CD4-positive, alpha-beta memory T cell (primary cell): ENCODE data around the gene NCL. TPM values are rescaled to one million over a fixed set of nuclear protein-coding genes. Genes with fewer than 3 reads are reported as not detected.
"Not testable (repeated sequence)": the region's sequence is repeated elsewhere in the genome, so short reads cannot be mapped to it uniquely, and the experiment has no call there.

Experiments
- CTCF ChIA-PET: fragments of 350-600 bp; sonication (Branson Sonifier 250); formaldehyde crosslinking; loops from one replicate; lab custom pipeline; 2021; ENCODE audit warnings: inconsistent platforms; ENCODE audit not compliant: partially characterized antibody; lab: Charles Lee
- POLR2A ChIA-PET: fragments of 350-600 bp; sonication (Branson Sonifier 250); formaldehyde crosslinking; loops from one replicate; lab custom pipeline; 2021; ENCODE audit not compliant: partially characterized antibody; lab: Charles Lee
- DNase-seq, 5 donors: peaks; one replicate each; pipeline versions ENCODE4 v3.0.0 to v3.0.0-alpha.2; 2020 to 2022; ENCODE audit warnings: mixed read lengths in 1 of 5
- H3K27ac ChIP-seq: one replicate; pipeline ENCODE4 v1.7.0; 2013; ENCODE audit warnings: low read depth, low read length
- H3K27me3 ChIP-seq: 2 replicates; pipeline ENCODE4 v1.7.0; 2013; ENCODE audit warnings: mild to moderate bottlenecking, low read length, moderate library complexity; ENCODE audit not compliant: insufficient read depth
- H3K36me3 ChIP-seq: 2 replicates; pipeline ENCODE4 v1.7.0; 2013; ENCODE audit warnings: mild to moderate bottlenecking, low read length, moderate library complexity; ENCODE audit not compliant: insufficient read depth
- H3K4me1 ChIP-seq: 2 replicates; pipeline ENCODE4 v1.7.0; 2013; ENCODE audit warnings: mild to moderate bottlenecking, low read length, moderate library complexity; ENCODE audit not compliant: insufficient read depth
- H3K4me3 ChIP-seq, 2 donors: one replicate each; pipeline ENCODE4 v1.7.0; 2013; ENCODE audit warnings: low read length in 2 of 2, mild to moderate bottlenecking in 1 of 2
- H3K9me3 ChIP-seq, 2 donors: one replicate each; pipeline ENCODE4 v1.7.0; 2013; ENCODE audit warnings: low read length in 2 of 2, control low read depth in 1 of 2; ENCODE audit not compliant: control insufficient read depth in 1 of 2
- H3K27ac Mint-ChIP-seq, 7 donors: one replicate each; pipeline ENCODE4 v1.8.0; 2020 to 2021; ENCODE audit warnings: mixed read lengths in 7 of 7, mild to moderate bottlenecking in 6 of 7, inconsistent platforms in 3 of 7, moderate library complexity in 3 of 7
- H3K27me3 Mint-ChIP-seq, 2 donors: one replicate each; pipeline ENCODE4 v1.8.0; 2020 to 2021; ENCODE audit warnings: mixed read lengths in 2 of 2
- H3K36me3 Mint-ChIP-seq, 2 donors: one replicate each; pipeline ENCODE4 v1.8.0; 2020 to 2021; ENCODE audit warnings: mixed read lengths in 2 of 2, inconsistent platforms in 1 of 2, mild to moderate bottlenecking in 1 of 2
- H3K4me1 Mint-ChIP-seq, 4 donors: one replicate each; pipeline ENCODE4 v1.8.0; 2020 to 2021; ENCODE audit warnings: mixed read lengths in 4 of 4, mild to moderate bottlenecking in 1 of 4
- H3K4me3 Mint-ChIP-seq, 8 donors: one replicate each; pipeline ENCODE4 v1.8.0; 2020 to 2021; ENCODE audit warnings: mixed read lengths in 8 of 8, mild to moderate bottlenecking in 7 of 8, moderate library complexity in 6 of 8, inconsistent platforms in 3 of 8
- H3K9me3 Mint-ChIP-seq, 8 donors: one replicate each; pipeline ENCODE4 v1.8.0; 2020 to 2021; ENCODE audit warnings: mixed read lengths in 8 of 8, mild to moderate bottlenecking in 5 of 8, inconsistent platforms in 3 of 8, moderate library complexity in 1 of 8
- intact Hi-C: fragments of 100-400 bp; cut with micrococcal nuclease; formaldehyde crosslinking; loops from one replicate; pipeline ENCODE4 v1.15.1; 2023
- polyA plus RNA-seq, 2 donors: library from polyadenylated mRNA; unstranded; fragments of 300-500 nt; fragmentation: Illumina TruSeq; gene quantifications; one replicate each; pipeline ENCODE4 v1.2.3, GENCODE V29; 2021
- total RNA-seq, 2 experiments: library from RNA; stranded (reverse); gene quantifications; one replicate each; pipeline ENCODE4 v1.2.3, GENCODE V29; 2021

The NCL gene
- total and polyA plus RNA-seq, 4 experiments from 2014 or later = 150 to 593 (median 385) TPM

DNA sequence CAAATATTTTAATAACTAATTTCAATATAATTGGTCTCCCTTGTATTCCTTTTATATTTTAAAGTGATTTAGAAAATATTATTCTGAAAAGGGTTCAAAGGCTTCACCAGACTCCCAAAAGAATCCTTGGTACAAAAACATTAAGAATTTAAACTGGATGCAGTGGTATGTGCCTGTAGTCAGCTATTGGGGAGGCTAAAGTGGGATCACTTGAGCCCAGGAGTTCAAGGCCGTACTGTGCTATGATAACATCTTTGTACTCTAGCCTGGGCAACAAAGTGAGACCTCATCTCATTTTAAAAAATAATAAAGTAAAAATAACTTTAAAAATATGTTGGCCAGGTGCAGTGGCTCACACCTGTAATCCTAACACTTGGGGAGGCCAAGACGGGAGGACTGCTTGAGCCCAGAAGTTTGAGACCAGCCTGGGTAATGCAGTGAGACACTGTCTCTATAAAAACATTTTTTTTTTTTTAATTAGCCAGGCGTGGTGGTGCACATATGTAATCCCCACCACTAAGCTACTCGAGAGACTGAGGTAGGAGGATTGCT, 14.7 kb downstream of the NCL start:
- POLR2A ChIA-PET = interaction anchor here (7.4 kb wide), 1 partner anchor 14 kb away, joined by 99 read pairs; the partner anchor contains the start of gene NCL

DNA sequence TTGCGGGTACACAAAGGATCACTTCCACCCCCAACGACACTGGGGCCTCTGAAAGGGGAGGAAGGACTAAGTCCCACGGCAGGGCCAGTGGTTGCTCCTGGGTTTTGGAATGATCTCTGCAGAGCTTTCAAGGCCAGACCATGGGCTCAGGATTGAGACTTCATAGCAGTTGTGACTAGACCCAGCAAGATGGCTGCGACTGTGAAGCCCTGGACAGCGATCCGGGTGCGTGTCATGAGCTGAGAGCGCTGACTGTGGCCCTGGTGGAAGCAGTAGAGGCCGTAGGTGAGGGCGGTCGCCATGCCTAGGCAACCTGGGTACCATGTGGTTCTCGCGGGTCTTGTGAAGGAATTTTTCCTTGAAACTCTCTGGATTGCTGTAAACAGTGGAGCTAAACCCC, 27.3 kb downstream of the NCL start:
- Histone ChIP-seq H3K4me1 (no peaks in the 10 kb centered on the region), H3K27me3 (no peaks in the 10 kb centered on the region), H3K9me3 (no peaks in the 10 kb centered on the region), H3K4me3 (no peak overlapping the region), H3K36me3 (no peaks in the 10 kb centered on the region), H3K27ac (no peak overlapping the region)
- H3K27ac Mint-ChIP-seq = no peak overlapping the region
- DNase-seq = no peak
- ChIA-PET CTCF (no interaction called here), POLR2A (no interaction called here)
- peaks cover 0 to 1% of the 10 kb centered on the region in 2 donors for H3K36me3 Mint-ChIP-seq
- intact Hi-C loops = no loop called here
- H3K4me1 Mint-ChIP-seq = peaks cover 0 to 4% (median under 1%) of the 10 kb centered on the region in 4 donors
- peaks cover 0 to under 1% of the 10 kb centered on the region in 2 donors for H3K27me3 Mint-ChIP-seq
- peaks cover 1 to 3% (median 2%) of the 10 kb centered on the region in 8 donors for H3K9me3 Mint-ChIP-seq
- no peak overlapping the region for H3K4me3 Mint-ChIP-seq

More for the DNA sequence above, 14.7 kb downstream of the NCL start:
- H3K9me3 Mint-ChIP-seq = peaks cover 0 to 4% (median 0%) of the 10 kb centered on the region in 8 donors
- peaks cover 0 to 9% (median 6%) of the 10 kb centered on the region in 4 donors for H3K4me1 Mint-ChIP-seq
- no peak overlapping the region for H3K4me3 ChIP-seq
- no peak overlapping the region for H3K4me3 Mint-ChIP-seq
- H3K27me3 ChIP-seq = no peaks in the 10 kb centered on the region
- peaks cover 2 to 22% of the 10 kb centered on the region in 2 donors for H3K36me3 Mint-ChIP-seq
- intact Hi-C loops = loop anchor here (5.0 kb wide), 2 partner anchors 202 to 627 kb away; no protein-coding TSS in a partner anchor
- no peak for DNase-seq
- H3K4me1 ChIP-seq = no peaks in the 10 kb centered on the region
- H3K27ac Mint-ChIP-seq = no peak overlapping the region
- CTCF ChIA-PET = interaction anchor here (1.2 kb wide), 1 partner anchor 345 kb away, joined by 4 read pairs; no protein-coding TSS in a partner anchor
- peaks cover 20% of the 10 kb centered on the region for H3K36me3 ChIP-seq
- no peaks in the 10 kb centered on the region for H3K27me3 Mint-ChIP-seq
- H3K9me3 ChIP-seq = no peaks in the 10 kb centered on the region
- no peak overlapping the region for H3K27ac ChIP-seq

DNA sequence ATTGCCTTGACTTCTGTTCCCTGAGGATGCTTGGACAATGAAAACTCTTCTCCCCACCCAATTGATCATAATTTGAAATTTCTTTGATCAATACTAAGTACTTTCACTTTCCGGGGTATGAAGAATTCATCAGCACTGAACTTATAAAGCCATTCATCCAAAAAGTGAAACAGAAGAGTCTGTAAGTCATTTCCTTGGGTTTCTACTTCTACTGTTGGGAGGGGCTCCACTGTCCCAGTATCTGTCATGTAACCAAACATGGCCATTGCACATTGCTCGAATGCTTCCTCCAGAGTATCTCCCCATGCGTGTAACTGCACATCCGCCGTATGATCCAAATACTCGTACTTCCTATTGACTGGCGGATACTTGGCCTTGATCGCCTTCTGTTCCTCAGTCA, 30.3 kb downstream of the NCL start:
- Mint-ChIP-seq H3K4me1 (peaks cover 0 to 4% (median 0%) of the 10 kb centered on the region in 4 donors), H3K27me3 (peaks cover 0 to 9% of the 10 kb centered on the region in 2 donors), H3K27ac (peak overlapping the region in 1 of 7 donors; percentile 79), H3K4me3 (no peak overlapping the region), H3K9me3 (peaks cover 9 to 22% (median 15%) of the 10 kb centered on the region in 8 donors), H3K36me3 (peaks cover 2 to 17% of the 10 kb centered on the region in 2 donors)
- intact Hi-C loops = no loop called here
- no peaks in the 10 kb centered on the region for H3K9me3 ChIP-seq
- POLR2A ChIA-PET = no interaction called here
- H3K27ac ChIP-seq = no peak overlapping the region
- H3K4me1 ChIP-seq = no peaks in the 10 kb centered on the region
- no peaks in the 10 kb centered on the region for H3K36me3 ChIP-seq
- H3K27me3 ChIP-seq = no peaks in the 10 kb centered on the region
- no peak overlapping the region for H3K4me3 ChIP-seq
- DNase-seq = no peak
- CTCF ChIA-PET = no interaction called here

DNA sequence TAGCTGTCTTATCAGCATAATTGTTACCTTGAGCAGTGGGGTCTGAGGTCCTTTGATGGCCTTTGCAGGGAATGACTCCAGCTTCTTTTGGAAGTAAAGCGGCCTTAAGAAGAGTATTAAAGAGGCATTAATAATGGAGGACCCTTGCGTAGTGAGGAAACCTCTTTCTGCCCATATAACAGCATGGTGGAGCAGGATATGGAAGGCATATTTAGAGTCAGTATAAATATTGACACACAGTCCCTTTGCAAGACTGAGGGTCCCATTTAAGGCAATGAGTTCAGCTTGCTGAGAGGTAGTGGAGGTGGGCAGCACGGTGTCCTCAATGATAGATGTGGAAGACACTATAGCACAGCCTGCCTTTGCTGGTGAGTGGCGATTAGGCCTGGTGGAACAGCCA, 32.7 kb downstream of the NCL start:
- Histone ChIP-seq H3K9me3 (no peaks in the 10 kb centered on the region), H3K4me3 (no peak overlapping the region), H3K27ac (no peak overlapping the region), H3K4me1 (no peaks in the 10 kb centered on the region), H3K36me3 (no peaks in the 10 kb centered on the region), H3K27me3 (no peaks in the 10 kb centered on the region)
- ChIA-PET POLR2A (no interaction called here), CTCF (no interaction called here)
- H3K4me3 Mint-ChIP-seq = no peak overlapping the region
- peaks cover 0 to 4% (median under 1%) of the 10 kb centered on the region in 4 donors for H3K4me1 Mint-ChIP-seq
- intact Hi-C loops = no loop called here
- H3K36me3 Mint-ChIP-seq = peaks cover 2 to 17% of the 10 kb centered on the region in 2 donors
- no peak for DNase-seq
- H3K27me3 Mint-ChIP-seq = peaks cover 0 to 9% of the 10 kb centered on the region in 2 donors
- H3K27ac Mint-ChIP-seq = no peak overlapping the region
- peaks cover 9 to 22% (median 15%) of the 10 kb centered on the region in 8 donors for H3K9me3 Mint-ChIP-seq

DNA sequence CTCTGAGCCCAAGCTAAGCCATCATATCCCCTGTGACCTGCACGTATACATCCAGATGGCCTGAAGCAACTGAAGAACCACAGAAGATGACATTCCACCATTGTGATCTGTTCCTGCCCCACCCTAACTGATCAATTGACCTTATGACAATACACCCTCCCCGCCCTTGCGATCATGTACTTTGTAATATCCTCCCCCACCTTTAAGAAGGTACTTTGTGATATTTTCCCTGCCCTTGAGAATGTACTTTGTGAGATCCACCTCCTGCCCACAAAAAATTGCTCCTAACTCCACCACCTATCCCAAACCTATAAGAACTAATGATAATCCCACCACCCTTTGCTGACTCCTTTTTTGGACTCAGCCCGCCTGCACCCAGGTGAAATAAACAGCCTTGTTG, 33.8 kb downstream of the NCL start:
- H3K27ac Mint-ChIP-seq, POLR2A ChIA-PET, DNase-seq: not testable (repeated sequence)

DNA sequence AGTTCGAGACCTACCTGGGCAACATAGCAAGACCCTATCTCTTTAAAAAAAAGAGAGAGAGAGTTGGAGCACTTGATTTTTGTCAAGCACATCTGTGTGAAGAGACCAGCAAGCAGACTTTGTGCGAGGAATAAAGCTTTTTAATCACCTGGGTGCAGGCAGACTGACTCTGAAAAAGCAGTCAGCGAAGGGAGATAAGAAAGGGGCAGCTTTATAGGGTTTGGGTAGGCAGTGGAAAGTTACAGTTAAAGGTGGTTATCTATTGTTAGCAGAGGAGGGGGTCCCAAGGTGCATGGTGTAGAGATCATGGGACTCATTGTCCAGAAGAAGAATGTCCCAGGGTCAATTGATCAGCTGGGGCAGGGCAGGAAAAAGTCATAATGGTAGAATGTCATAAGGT, 34.4 kb downstream of the NCL start:
- ChIA-PET CTCF (no interaction called here), POLR2A (no interaction called here)
- Mint-ChIP-seq H3K27me3 (peaks cover 0 to 9% of the 10 kb centered on the region in 2 donors), H3K9me3 (peaks cover 9 to 23% (median 15%) of the 10 kb centered on the region in 8 donors), H3K36me3 (peaks cover 2 to 17% of the 10 kb centered on the region in 2 donors), H3K4me1 (peaks cover 9 to 16% (median 11%) of the 10 kb centered on the region in 4 donors), H3K4me3 (no peak overlapping the region), H3K27ac (no peak overlapping the region)
- Histone ChIP-seq H3K9me3 (no peaks in the 10 kb centered on the region), H3K4me1 (no peaks in the 10 kb centered on the region), H3K4me3 (no peak overlapping the region), H3K27ac (no peak overlapping the region), H3K36me3 (no peaks in the 10 kb centered on the region), H3K27me3 (no peaks in the 10 kb centered on the region)
- DNase-seq = no peak
- intact Hi-C loops = no loop called here

More for the DNA sequence above, 33.8 kb downstream of the NCL start:
- Mint-ChIP-seq H3K4me1 (peaks cover 9 to 12% (median 11%) of the 10 kb centered on the region in 4 donors), H3K9me3 (peaks cover 9 to 23% (median 15%) of the 10 kb centered on the region in 8 donors), H3K36me3 (peaks cover 2 to 17% of the 10 kb centered on the region in 2 donors)
- H3K27me3 Mint-ChIP-seq, H3K36me3 ChIP-seq, H3K9me3 ChIP-seq, CTCF ChIA-PET, H3K4me3 ChIP-seq, intact Hi-C loops, H3K4me3 Mint-ChIP-seq, H3K27ac ChIP-seq, H3K27me3 ChIP-seq, H3K4me1 ChIP-seq: not testable (repeated sequence)

DNA sequence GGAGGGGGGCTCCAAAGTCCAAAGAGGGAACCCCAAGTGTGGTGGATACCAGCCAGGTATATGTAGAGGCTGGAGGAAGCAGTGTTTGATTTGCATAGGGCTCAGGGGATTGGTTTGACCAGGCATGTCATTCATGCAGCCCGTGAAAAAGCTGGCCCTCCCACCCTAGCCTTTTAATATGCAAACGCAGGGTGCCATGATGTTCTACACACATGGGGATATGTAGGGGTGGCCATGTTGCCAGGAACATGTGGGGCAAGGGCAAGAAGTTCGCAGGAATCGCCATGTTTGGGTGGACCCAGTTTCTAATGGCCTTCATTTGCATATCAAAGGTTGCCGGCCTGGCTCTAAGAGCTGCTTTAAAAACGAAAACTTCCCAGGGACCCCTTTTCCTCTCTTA, 35.1 kb downstream of the NCL start:
- ChIA-PET CTCF (interaction anchor here (0.7 kb wide), 2 partner anchors 52 to 239 kb away, joined by 3 read pairs; no protein-coding TSS in a partner anchor), POLR2A (no interaction called here)
- Histone ChIP-seq H3K9me3 (no peaks in the 10 kb centered on the region), H3K4me3 (no peak overlapping the region), H3K4me1 (no peaks in the 10 kb centered on the region), H3K36me3 (no peaks in the 10 kb centered on the region), H3K27me3 (no peaks in the 10 kb centered on the region), H3K27ac (no peak overlapping the region)
- Mint-ChIP-seq H3K9me3 (peaks cover 9 to 23% (median 15%) of the 10 kb centered on the region in 8 donors), H3K27me3 (peaks cover 0 to 9% of the 10 kb centered on the region in 2 donors), H3K36me3 (peaks cover 2 to 17% of the 10 kb centered on the region in 2 donors), H3K4me1 (peaks cover 9 to 16% (median 11%) of the 10 kb centered on the region in 4 donors), H3K4me3 (no peak overlapping the region), H3K27ac (no peak overlapping the region)
- intact Hi-C loops = no loop called here
- no peak for DNase-seq
